GM19324 (cell line): ENCODE data around the gene CDH24.

Experiments
- ATAC-seq: cut with Tn5 transposase; IDR thresholded peaks from one replicate; pipeline ENCODE4 v1.9.1; 2021; ENCODE audit warnings: mild to moderate bottlenecking, moderate library complexity; ENCODE audit not compliant: unreplicated experiment, low FRiP score

Gene CDH24

GRCh38 chr14:23000860-23001259 lies 56.5 kb downstream of the CDH24 start:
- no peak for ATAC-seq

- ATAC-seq, result no peak
Observed at GRCh38 chr14:22998329-22999012, 58.8 kb downstream of the CDH24 start.

- ATAC-seq, result no peak
Observed at GRCh38 chr14:22997676-22998323, 59.5 kb downstream of the CDH24 start.
